Measurements from ENCODE around the gene MMP25. TPM values are rescaled to one million over a fixed set of nuclear protein-coding genes. Genes with fewer than 3 reads are reported as not detected.

Gene MMP25
- total and polyA plus RNA-seq, 10 of the 15 experiments (the other 5 are each of a cell fraction or from before 2014, with no cell fraction given) = 0.03 to 0.36 (median 0.13) TPM; not detected in 1

DNA sequence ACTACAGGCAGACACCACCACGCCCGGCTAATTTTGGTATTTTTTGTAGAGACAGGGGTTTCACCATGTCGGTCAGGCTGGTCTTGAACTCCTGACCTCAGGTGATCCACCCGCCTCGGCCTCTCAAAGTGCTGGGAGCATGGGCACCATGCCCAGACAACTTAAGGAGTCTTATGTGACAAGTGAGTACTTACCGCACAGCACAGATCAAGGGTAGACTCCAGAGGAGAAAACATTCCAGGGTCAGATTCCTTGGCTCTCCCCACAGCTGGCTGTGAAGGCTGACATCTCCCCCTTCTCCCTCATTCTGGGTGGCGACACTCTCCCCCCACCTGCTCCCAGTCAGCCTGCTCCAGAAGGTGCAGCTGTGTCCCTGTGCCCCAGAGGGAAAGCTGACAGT lies 42.1 kb downstream of the MMP25 start:
- no peaks in the 10 kb centered on the region for H4K20me1 ChIP-seq (ENCODE audit: control insufficient read depth, insufficient read depth)
- ChIA-PET RAD21 (ENCODE audit: unreplicated experiment) (interaction anchor here (0.5 kb wide), 1 partner anchor 349 kb away, joined by 3 read pairs; no protein-coding TSS in a partner anchor), SMC1A (ENCODE audit: uncharacterized antibody, unreplicated experiment) (interaction anchor here (0.5 kb wide), 1 partner anchor 17 kb away, joined by 3 read pairs; no protein-coding TSS in a partner anchor), CTCF (interaction anchor here (1.1 to 21.2 kb wide), 3 partner anchors 14 to 40 kb away, joined by 3 to 396 read pairs (median 5); no protein-coding TSS in a partner anchor), POLR2A (interaction anchor here (1.4 kb wide), 1 partner anchor 9 kb away, joined by 3 read pairs; no protein-coding TSS in a partner anchor)
- no TSS peak for BruUV-seq (replicated peaks)
- H3K36me3 ChIP-seq (ENCODE audit: control insufficient read depth in 2 of 2, insufficient read depth in 2 of 2, low read length in 1 of 2) = no peaks in the 10 kb centered on the region
- H3K4me1 ChIP-seq (ENCODE audit: control insufficient read depth, insufficient read depth, low read length) = no peaks in the 10 kb centered on the region
- H3K27me3 ChIP-seq (replicated peaks in 1 of 2; ENCODE audit: control insufficient read depth in 2 of 2, insufficient read depth in 2 of 2, low read length in 1 of 2) = no peaks in the 10 kb centered on the region
- FAIRE-seq = no peak
- intact Hi-C loops (cut with micrococcal nuclease; ENCODE audit: unreplicated experiment) (no loop called here), in situ Hi-C loops (cut with MboI) (no loop called here)
- no peak for ATAC-seq
- WGBS (ENCODE audit: insufficient coverage, insufficient replicate concordance, low lambda C conversion rate, missing lambda C conversion rate) = 47% methylated on average over 7 of the region's 7 CpGs
- no peak for DNase-seq (ENCODE audit: low read depth, low spot score)
- TF ChIP-seq, protein P1, sequence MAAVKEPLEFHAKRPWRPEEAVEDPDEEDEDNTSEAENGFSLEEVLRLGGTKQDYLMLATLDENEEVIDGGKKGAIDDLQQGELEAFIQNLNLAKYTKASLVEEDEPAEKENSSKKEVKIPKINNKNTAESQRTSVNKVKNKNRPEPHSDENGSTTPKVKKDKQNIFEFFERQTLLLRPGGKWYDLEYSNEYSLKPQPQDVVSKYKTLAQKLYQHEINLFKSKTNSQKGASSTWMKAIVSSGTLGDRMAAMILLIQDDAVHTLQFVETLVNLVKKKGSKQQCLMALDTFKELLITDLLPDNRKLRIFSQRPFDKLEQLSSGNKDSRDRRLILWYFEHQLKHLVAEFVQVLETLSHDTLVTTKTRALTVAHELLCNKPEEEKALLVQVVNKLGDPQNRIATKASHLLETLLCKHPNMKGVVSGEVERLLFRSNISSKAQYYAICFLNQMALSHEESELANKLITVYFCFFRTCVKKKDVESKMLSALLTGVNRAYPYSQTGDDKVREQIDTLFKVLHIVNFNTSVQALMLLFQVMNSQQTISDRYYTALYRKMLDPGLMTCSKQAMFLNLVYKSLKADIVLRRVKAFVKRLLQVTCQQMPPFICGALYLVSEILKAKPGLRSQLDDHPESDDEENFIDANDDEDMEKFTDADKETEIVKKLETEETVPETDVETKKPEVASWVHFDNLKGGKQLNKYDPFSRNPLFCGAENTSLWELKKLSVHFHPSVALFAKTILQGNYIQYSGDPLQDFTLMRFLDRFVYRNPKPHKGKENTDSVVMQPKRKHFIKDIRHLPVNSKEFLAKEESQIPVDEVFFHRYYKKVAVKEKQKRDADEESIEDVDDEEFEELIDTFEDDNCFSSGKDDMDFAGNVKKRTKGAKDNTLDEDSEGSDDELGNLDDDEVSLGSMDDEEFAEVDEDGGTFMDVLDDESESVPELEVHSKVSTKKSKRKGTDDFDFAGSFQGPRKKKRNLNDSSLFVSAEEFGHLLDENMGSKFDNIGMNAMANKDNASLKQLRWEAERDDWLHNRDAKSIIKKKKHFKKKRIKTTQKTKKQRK (IDR thresholded peaks at IDR 0.05; ENCODE audit: low read depth, low read length) = no peak
- TF ChIP-seq ZBED1 (IDR thresholded peaks at IDR 0.05; ENCODE audit: borderline replicate concordance) (no peak), TCF3 (IDR thresholded peaks at IDR 0.05; ENCODE audit: borderline replicate concordance, insufficient read depth, low read depth, low read length) (no peak)
- no peak overlapping the region for H3K9ac ChIP-seq (ENCODE audit: control insufficient read depth, insufficient read depth, low read length)
- H3K79me2 ChIP-seq (ENCODE audit: control insufficient read depth, insufficient read depth, low read length) = no peaks in the 10 kb centered on the region
- no peak overlapping the region for H3K4me3 ChIP-seq
- H3K4me2 ChIP-seq (ENCODE audit: control insufficient read depth, insufficient read depth) = no peak overlapping the region
- no peak overlapping the region for H2AFZ ChIP-seq (ENCODE audit: control insufficient read depth, low read depth, low read length)
- no peak overlapping the region for H3K27ac ChIP-seq (ENCODE audit: control insufficient read depth, insufficient read depth)
- H3K9me3 ChIP-seq (replicated peaks; ENCODE audit: control insufficient read depth, insufficient read depth, low read length) = no peaks in the 10 kb centered on the region
